ENCODE data around the gene SHISAL2B. TPM values are rescaled to one million over a fixed set of nuclear protein-coding genes. Genes with fewer than 3 reads are reported as not detected.

SHISAL2B gene
- total RNA-seq, 1 experiment from 2014 or later = not detected

DNA sequence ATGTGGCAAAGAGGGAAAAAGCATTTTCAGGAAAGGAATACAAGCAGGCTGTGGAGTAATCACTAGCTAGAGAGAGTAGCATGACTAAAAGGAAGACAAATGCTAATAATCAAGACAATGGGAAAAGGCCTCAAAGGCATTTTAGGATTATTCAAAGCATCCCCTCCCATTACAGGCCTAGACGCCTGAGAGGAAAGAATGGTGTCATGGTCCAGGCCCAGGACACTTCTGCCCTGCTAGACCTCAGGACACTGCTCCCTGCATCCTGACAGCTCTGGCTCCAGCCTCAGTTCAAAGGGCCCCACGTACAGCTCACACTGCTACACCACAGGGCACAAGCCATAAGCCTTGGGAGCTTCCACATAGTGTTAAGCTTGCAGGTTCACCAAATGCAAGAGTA, 40.8 kb upstream of the SHISAL2B start:
- H3K27ac ChIP-seq = no peak overlapping the region
- H2AFZ ChIP-seq = no peak overlapping the region
- CTCF ChIA-PET = no interaction called here
- no peaks in the 10 kb centered on the region for H3K4me1 ChIP-seq (replicated peaks; ENCODE audit: insufficient read depth)
- H4K20me1 ChIP-seq (ENCODE audit: insufficient read depth) = no peaks in the 10 kb centered on the region
- H3K4me2 ChIP-seq = no peak overlapping the region
- H3K4me3 ChIP-seq = no peak overlapping the region
- DNase-seq = no peak
- TF ChIP-seq, protein P1, sequence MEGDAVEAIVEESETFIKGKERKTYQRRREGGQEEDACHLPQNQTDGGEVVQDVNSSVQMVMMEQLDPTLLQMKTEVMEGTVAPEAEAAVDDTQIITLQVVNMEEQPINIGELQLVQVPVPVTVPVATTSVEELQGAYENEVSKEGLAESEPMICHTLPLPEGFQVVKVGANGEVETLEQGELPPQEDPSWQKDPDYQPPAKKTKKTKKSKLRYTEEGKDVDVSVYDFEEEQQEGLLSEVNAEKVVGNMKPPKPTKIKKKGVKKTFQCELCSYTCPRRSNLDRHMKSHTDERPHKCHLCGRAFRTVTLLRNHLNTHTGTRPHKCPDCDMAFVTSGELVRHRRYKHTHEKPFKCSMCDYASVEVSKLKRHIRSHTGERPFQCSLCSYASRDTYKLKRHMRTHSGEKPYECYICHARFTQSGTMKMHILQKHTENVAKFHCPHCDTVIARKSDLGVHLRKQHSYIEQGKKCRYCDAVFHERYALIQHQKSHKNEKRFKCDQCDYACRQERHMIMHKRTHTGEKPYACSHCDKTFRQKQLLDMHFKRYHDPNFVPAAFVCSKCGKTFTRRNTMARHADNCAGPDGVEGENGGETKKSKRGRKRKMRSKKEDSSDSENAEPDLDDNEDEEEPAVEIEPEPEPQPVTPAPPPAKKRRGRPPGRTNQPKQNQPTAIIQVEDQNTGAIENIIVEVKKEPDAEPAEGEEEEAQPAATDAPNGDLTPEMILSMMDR (conservative IDR thresholded peaks at IDR 0.05) = no peak
- no peak for TF ChIP-seq EZH2 (IDR thresholded peaks at IDR 0.05; ENCODE audit: low read depth)
- H3K36me3 ChIP-seq (ENCODE audit: low read depth) = no peaks in the 10 kb centered on the region
- POLR2A ChIA-PET (ENCODE audit: unreplicated experiment) = no interaction called here
- intact Hi-C loops (cut with micrococcal nuclease; ENCODE audit: unreplicated experiment) = no loop called here
- no peaks in the 10 kb centered on the region for H3K79me2 ChIP-seq (ENCODE audit: low read depth)
- H3K27me3 ChIP-seq (ENCODE audit: insufficient read depth, low read depth) = no peaks in the 10 kb centered on the region
- BruUV-seq (replicated peaks) = no TSS peak
- peaks cover 3% of the 10 kb centered on the region; the same call in 1 of the 2 replicates for H3K9me2 ChIP-seq (ENCODE audit: insufficient read depth)
- H3K9me3 ChIP-seq (ENCODE audit: insufficient read depth, low read depth) = no peaks in the 10 kb centered on the region
- no peaks in the 10 kb centered on the region for H3F3A ChIP-seq (ENCODE audit: insufficient read depth, low read depth)

DNA sequence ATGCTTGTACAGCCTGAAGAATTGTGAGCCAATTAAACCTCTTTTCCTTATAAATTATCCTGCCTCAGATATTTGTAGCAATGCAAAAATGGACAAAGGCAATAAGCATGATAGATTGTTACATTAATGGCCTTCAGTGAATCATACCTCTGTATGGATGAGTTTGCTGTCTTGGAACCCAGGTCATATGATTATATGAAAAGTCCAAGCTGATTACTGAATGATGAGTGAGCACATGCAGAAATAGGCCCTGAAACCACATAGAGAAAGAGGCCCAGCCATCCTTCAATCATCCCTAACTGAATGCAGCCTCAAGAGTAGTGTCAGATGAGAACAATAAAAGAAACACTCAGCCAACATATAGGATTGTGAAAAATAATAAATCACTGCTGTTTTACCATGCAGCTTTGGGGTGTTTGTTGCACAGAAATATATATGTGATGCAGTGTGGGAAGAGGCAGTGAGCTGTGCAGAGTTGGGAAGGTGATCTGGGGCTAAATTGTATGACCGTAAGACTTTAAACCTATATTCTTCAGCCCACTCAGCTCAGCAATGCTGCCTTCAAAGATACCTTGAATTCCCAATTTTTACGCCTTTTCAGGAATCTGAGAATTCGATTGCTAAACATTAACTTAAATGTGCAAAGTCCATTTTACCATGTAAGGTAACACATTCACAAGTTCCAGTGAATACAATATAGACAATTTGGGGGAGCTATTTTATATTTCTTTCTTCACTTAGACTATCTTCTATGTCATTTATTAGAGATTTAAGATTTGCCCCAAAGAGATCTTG, 36.3 kb upstream of the SHISAL2B start:
- intact Hi-C loops (cut with micrococcal nuclease; ENCODE audit: unreplicated experiment) = no loop called here
- CTCF ChIA-PET = no interaction called here
- no peaks in the 10 kb centered on the region for H3K9me2 ChIP-seq (ENCODE audit: insufficient read depth)

DNA sequence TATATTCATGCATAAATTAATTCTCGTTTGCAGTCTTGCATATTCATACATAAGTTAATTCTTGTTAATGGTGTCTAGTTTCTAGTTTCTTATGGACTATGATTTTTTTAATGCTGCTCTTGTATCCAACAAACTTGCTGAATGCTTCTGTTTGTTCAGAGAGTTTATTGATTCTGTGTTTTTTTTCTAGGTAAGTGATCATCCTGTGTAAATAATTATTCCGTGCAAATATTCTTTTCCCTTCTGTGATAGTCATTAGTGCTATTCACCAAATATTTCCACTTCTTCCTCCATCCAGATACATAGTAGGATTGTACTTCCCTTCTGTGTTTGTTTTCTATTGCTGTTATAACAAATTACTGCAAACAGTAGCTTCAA, 35.8 kb upstream of the SHISAL2B start:
- H3F3A ChIP-seq (ENCODE audit: insufficient read depth, low read depth) = no peaks in the 10 kb centered on the region
- intact Hi-C loops (cut with micrococcal nuclease; ENCODE audit: unreplicated experiment) = no loop called here
- no peaks in the 10 kb centered on the region for H3K36me3 ChIP-seq (ENCODE audit: low read depth)
- no peak for DNase-seq
- H3K27me3 ChIP-seq (ENCODE audit: insufficient read depth, low read depth) = no peaks in the 10 kb centered on the region
- H4K20me1 ChIP-seq (ENCODE audit: insufficient read depth) = no peaks in the 10 kb centered on the region
- CTCF ChIA-PET = no interaction called here
- no TSS peak for BruUV-seq (replicated peaks)
- H3K9me2 ChIP-seq (ENCODE audit: insufficient read depth) = no peaks in the 10 kb centered on the region
- no peak overlapping the region for H3K4me3 ChIP-seq
- no peak overlapping the region for H3K4me2 ChIP-seq
- H3K4me1 ChIP-seq (replicated peaks; ENCODE audit: insufficient read depth) = no peaks in the 10 kb centered on the region
- TF ChIP-seq, protein P1 (conservative IDR thresholded peaks at IDR 0.05) = no peak
- no peak for TF ChIP-seq EZH2 (IDR thresholded peaks at IDR 0.05; ENCODE audit: low read depth)
- H3K27ac ChIP-seq = no peak overlapping the region
- H2AFZ ChIP-seq = no peak overlapping the region
- H3K9me3 ChIP-seq (ENCODE audit: insufficient read depth, low read depth) = no peaks in the 10 kb centered on the region
- H3K79me2 ChIP-seq (ENCODE audit: low read depth) = no peaks in the 10 kb centered on the region
- POLR2A ChIA-PET (ENCODE audit: unreplicated experiment) = no interaction called here

More for the DNA sequence above, 36.3 kb upstream of the SHISAL2B start:
- H3F3A ChIP-seq (ENCODE audit: insufficient read depth, low read depth) = no peaks in the 10 kb centered on the region
- H2AFZ ChIP-seq = no peak overlapping the region
- H3K4me1 ChIP-seq (replicated peaks; ENCODE audit: insufficient read depth) = no peaks in the 10 kb centered on the region
- H3K79me2 ChIP-seq (ENCODE audit: low read depth) = no peaks in the 10 kb centered on the region
- no peak overlapping the region for H3K27ac ChIP-seq
- no peaks in the 10 kb centered on the region for H4K20me1 ChIP-seq (ENCODE audit: insufficient read depth)
- no peaks in the 10 kb centered on the region for H3K27me3 ChIP-seq (ENCODE audit: insufficient read depth, low read depth)
- POLR2A ChIA-PET (ENCODE audit: unreplicated experiment) = no interaction called here
- TF ChIP-seq EZH2 (IDR thresholded peaks at IDR 0.05; ENCODE audit: low read depth) = no peak
- TF ChIP-seq, protein P1 (conservative IDR thresholded peaks at IDR 0.05) = no peak
- H3K9me3 ChIP-seq (ENCODE audit: insufficient read depth, low read depth) = no peaks in the 10 kb centered on the region
- BruUV-seq (replicated peaks) = no TSS peak
- no peak overlapping the region for H3K4me2 ChIP-seq
- H3K4me3 ChIP-seq = no peak overlapping the region
- no peaks in the 10 kb centered on the region for H3K36me3 ChIP-seq (ENCODE audit: low read depth)
- no peak for DNase-seq

Measured in PC-9 (cell line).